K562 (cell line): Measurements from ENCODE around the gene IRF2. TPM values are rescaled to one million over a fixed set of nuclear protein-coding genes. Genes with fewer than 3 reads are reported as not detected.

Source experiments
- ATAC-seq: fragments of 200-7000 bp; cut with Tn5 transposase; 3 replicates; pipeline ENCODE4 v1.9.1; 2020; ENCODE audit warnings: moderate library complexity
- BruUV-seq: library from RNA; stranded (reverse); fragments of 400-500 nt; replicated peaks from 2 replicates; lab custom pipeline; 2021; lab: Mats Ljungman, UMichigan
- CTCF ChIA-PET: fragments of 300-600 bp; formaldehyde crosslinking; extraction: SDS; loops from one replicate; lab custom pipeline; 2021; ENCODE audit warnings: low intra/inter-chr PET ratio; lab: Yijun Ruan, JAX
- POLR2A ChIA-PET: fragments of 300-600, 350-650 bp; sonication (Branson Sonifier 250); formaldehyde crosslinking; extraction: SDS; loops from one replicate; lab custom pipeline; 2021; ENCODE audit warnings: antibody characterized with exemption, inconsistent platforms; lab: Yijun Ruan, JAX
- DNase-seq, 4 experiments: peaks; one replicate each; pipeline versions ENCODE4 v3.0.0 to v3.0.0-alpha.2; 2011 to 2018; ENCODE audit warnings: low spot score in 3 of 4, mixed read lengths in 3 of 4; ENCODE audit errors: extremely low read depth in 1 of 4
- FAIRE-seq: peaks from 2 replicates; lab custom pipeline; 2011; peaks lifted over from hg19 to GRCh38; lab: Jason Lieb, UNC
- H2AFZ ChIP-seq: 2 replicates; pipeline ENCODE4 v1.6.0; 2011; ENCODE audit warnings: low read depth, low read length, control low read depth, inconsistent platforms
- H3K27ac ChIP-seq: fragments of 200-600 bp; 3 replicates; pipeline ENCODE4 v1.8.0; 2011; ENCODE audit warnings: low read depth, mild to moderate bottlenecking, control low read depth, inconsistent platforms, low read length, moderate library complexity, mixed read lengths; ENCODE audit errors: extremely low read depth
- H3K27me3 ChIP-seq, 2 experiments: fragments of 300-600 bp in 1 of 2; 2 replicates in 1 of 2; 3 replicates in 1 of 2; pipeline versions ENCODE4 v1.6.0 to v1.8.0; 2011; ENCODE audit warnings: inconsistent platforms in 2 of 2, low read length in 2 of 2, mild to moderate bottlenecking in 1 of 2, mixed read lengths in 1 of 2, moderate library complexity in 1 of 2; ENCODE audit not compliant: control insufficient read depth in 2 of 2, insufficient read depth in 2 of 2
- H3K36me3 ChIP-seq: fragments of 300-600 bp; 3 replicates; pipeline ENCODE4 v1.8.0; 2011; ENCODE audit warnings: mild to moderate bottlenecking, low read length, inconsistent platforms; ENCODE audit not compliant: control insufficient read depth, insufficient read depth
- H3K4me1 ChIP-seq, 2 experiments: fragments of 200-600 bp in 1 of 2; replicated peaks in 1 of 2; 2 replicates in 1 of 2; 3 replicates in 1 of 2; pipeline versions ENCODE4 v1.5.1 to v1.8.0; 2011; ENCODE audit warnings: inconsistent platforms in 2 of 2, low read length in 2 of 2, mild to moderate bottlenecking in 1 of 2, mixed read lengths in 1 of 2, moderate library complexity in 1 of 2; ENCODE audit not compliant: control insufficient read depth in 2 of 2, insufficient read depth in 2 of 2
- H3K4me2 ChIP-seq: 2 replicates; pipeline ENCODE4 v1.6.1; 2011; ENCODE audit warnings: low read length, control low read depth, inconsistent platforms, mixed read lengths; ENCODE audit not compliant: insufficient read depth
- H3K4me3 ChIP-seq: fragments of 200-600 bp; sonication (generic), shearing (Covaris generic); 2 replicates; pipeline ENCODE4 v1.5.1; 2016; ENCODE audit warnings: control low read depth, inconsistent platforms
- H3K79me2 ChIP-seq: fragments of 200-600 bp; 3 replicates; pipeline ENCODE4 v1.8.0; 2011; ENCODE audit warnings: low read length, inconsistent platforms; ENCODE audit not compliant: control insufficient read depth, insufficient read depth
- H3K9ac ChIP-seq, 2 experiments: 2 replicates each; pipeline versions ENCODE4 v1.6.0 to v1.6.1; 2011; ENCODE audit warnings: low read depth in 2 of 2, low read length in 2 of 2, control low read depth in 1 of 2, inconsistent platforms in 1 of 2, mild to moderate bottlenecking in 1 of 2, mixed read lengths in 1 of 2; ENCODE audit not compliant: insufficient read depth in 1 of 2
- H3K9me1 ChIP-seq: one replicate; pipeline ENCODE4 v1.6.0; 2011; ENCODE audit warnings: inconsistent platforms, mild to moderate bottlenecking, low read length, moderate library complexity; ENCODE audit not compliant: control insufficient read depth, insufficient read depth
- H3K9me3 ChIP-seq: replicated peaks from 2 replicates; pipeline ENCODE4 v1.5.1; 2011; ENCODE audit warnings: low read depth, low read length, inconsistent platforms; ENCODE audit not compliant: control insufficient read depth, insufficient read depth
- H4K20me1 ChIP-seq: replicated peaks from 2 replicates; pipeline ENCODE4 v1.6.1; 2011; ENCODE audit warnings: low read length, inconsistent platforms, mixed read lengths; ENCODE audit not compliant: control insufficient read depth, insufficient read depth
- BCL6 ChIP-seq: fragments of 250-450 bp; sonication (Bioruptor Pico); IDR thresholded peaks from 2 replicates; pipeline ENCODE4 v1.4.0; 2020
- EHMT2 ChIP-seq: fragments of 450-650 bp; IDR thresholded peaks from 2 replicates; pipeline ENCODE4 v1.6.1; 2018; ENCODE audit warnings: antibody characterized with exemption
- ESRRB ChIP-seq: fragments of 250-450 bp; sonication (Bioruptor Pico); IDR thresholded peaks from 2 replicates; pipeline ENCODE4 v1.5.0; 2020; ENCODE audit warnings: mild to moderate bottlenecking, moderate library complexity, borderline replicate concordance
- HDAC2 ChIP-seq: fragments of 450-650 bp; IDR thresholded peaks from 2 replicates; pipeline ENCODE4 v1.6.1; 2016; ENCODE audit warnings: mild to moderate bottlenecking
- ZNF239 ChIP-seq: fragments of 250-450 bp; sonication (Bioruptor Pico); IDR thresholded peaks from 2 replicates; pipeline ENCODE4 v1.4.0; 2020; ENCODE audit warnings: mild to moderate bottlenecking
- ZNF280A ChIP-seq: fragments of 450-650 bp; IDR thresholded peaks from 2 replicates; pipeline ENCODE4 v1.6.1; 2018; ENCODE audit warnings: mild to moderate bottlenecking, low read depth; ENCODE audit not compliant: partially characterized antibody
- WGBS: fragments of 100-300 bp; shearing (Covaris generic); methylation state at CpG from one replicate; pipeline ENCODE4 v1.1.6; 2016; ENCODE audit warnings: low coverage, mixed read lengths; ENCODE audit not compliant: insufficient coverage; ENCODE audit errors: missing lambda C conversion rate; 5-methylcytosine and 5-hydroxymethylcytosine counted together
- in situ Hi-C: fragments of 300-500 bp; cut with MboI; formaldehyde crosslinking; loops from 4 replicates; pipeline ENCODE4 v1.15.0; 2018; ENCODE audit warnings: inconsistent platforms, mixed read lengths
- intact Hi-C: fragments of 100-400 bp; cut with micrococcal nuclease; formaldehyde crosslinking; loops from 2 replicates; pipeline ENCODE4 v1.14.2; 2022
- polyA plus RNA-seq, 8 experiments: library from polyadenylated mRNA; depleted of rRNA in 4 of 8; stranded (reverse) in 5 of 8; unstranded in 3 of 8; fragments of >200 nt; fragmentation: Nextera tagmentation in 2 of 8; fragmentation: Illumina TruSeq in 1 of 8; extraction: Ambion mirVana in 2 of 8; extraction: Trizol in 1 of 8; gene quantifications; 2 replicates each; pipeline versions ENCODE4 v1.2.1 to v1.2.3, GENCODE V29; 2011 to 2014; ENCODE audit warnings: inconsistent platforms in 1 of 8, missing spikeins in 1 of 8
- total RNA-seq, 7 experiments: library from RNA; depleted of rRNA in 6 of 7; stranded (reverse); fragments of >200 nt in 6 of 7; fragmentation: Illumina TruSeq in 2 of 7; extraction: Trizol in 2 of 7; gene quantifications; 2 replicates each; pipeline versions ENCODE4 v1.2.1 to v1.2.3, GENCODE V29; 2011 to 2021; ENCODE audit warnings: low replicate concordance in 1 of 7
- TF ChIP-seq, protein P1 (sequence below), 3 experiments: IDR thresholded peaks in 2 of 3; conservative IDR thresholded peaks in 1 of 3; 2 replicates each; pipeline ENCODE4 v1.5.1; 2011 to 2012; ENCODE audit warnings: low read length in 3 of 3, mild to moderate bottlenecking in 3 of 3, control low read depth in 2 of 3, improper control_type of control experiment in 1 of 3, inconsistent platforms in 1 of 3, low read depth in 1 of 3, mixed read lengths in 1 of 3, moderate library complexity in 1 of 3; ENCODE audit not compliant: insufficient read depth in 2 of 3

The IRF2 gene
- total and polyA plus RNA-seq, 9 of the 15 experiments (the other 6 are each of a cell fraction or from before 2014, with no cell fraction given), result 7.1 to 17.1 (median 11.3) TPM

DNA sequence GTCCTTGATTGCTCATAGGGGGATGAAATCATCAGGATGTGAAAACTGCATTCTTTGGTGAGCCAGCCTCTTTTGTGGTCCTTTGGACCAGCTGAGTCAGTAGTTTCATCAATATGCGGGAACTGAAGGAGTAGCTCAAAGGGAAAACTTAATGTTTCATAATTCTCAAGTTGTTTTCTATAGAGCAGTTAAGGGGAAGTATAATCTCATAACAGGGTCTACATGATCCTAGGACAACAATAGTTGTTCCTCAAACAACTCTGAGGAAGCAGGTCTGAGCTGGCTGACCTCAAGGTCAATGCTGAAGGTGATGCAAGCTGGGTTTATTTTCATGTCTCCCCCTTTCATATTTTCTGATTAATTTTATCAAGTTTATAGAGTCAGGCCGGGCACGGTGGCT lies 36.1 kb upstream of the IRF2 start:
- Histone ChIP-seq H3K79me2 (no peaks in the 10 kb centered on the region), H2AFZ (no peak overlapping the region), H3K4me3 (no peak overlapping the region), H3K36me3 (no peaks in the 10 kb centered on the region), H3K27ac (no peak overlapping the region), H3K4me2 (no peak overlapping the region), H3K27me3 (no peaks in the 10 kb centered on the region), H3K9ac (no peak overlapping the region), H3K4me1 (peaks cover 0 to 11% of the 10 kb centered on the region in 2 experiments; a peak in 3 of 5 replicates), H3K9me1 (no peaks in the 10 kb centered on the region)
- DNase-seq, result no peak
- in situ Hi-C loops (no loop called here), intact Hi-C loops (no loop called here)
- TF ChIP-seq ZNF239 (CRISPR knock-in tag) (no peak), EHMT2 (no peak), BCL6 (CRISPR knock-in tag) (no peak), ESRRB (CRISPR knock-in tag) (no peak), HDAC2 (no peak)
- TF ChIP-seq, all 486 proteins: peak for 0
- ATAC-seq, result no peak
- ChIA-PET CTCF (no interaction called here), POLR2A (interaction anchor here (0.7 to 1.0 kb wide), 2 partner anchors 13 to 137 kb away, joined by 3 to 4 read pairs; no protein-coding TSS in a partner anchor)
- Histone ChIP-seq H4K20me1 (no peaks in the 10 kb centered on the region), H3K9me3 (no peaks in the 10 kb centered on the region)
- no peak for FAIRE-seq
- no TSS peak for BruUV-seq
- WGBS, result 48% methylated on average over 3 of the region's 3 CpGs

GRCh38 chr4:184506527-184507121 lies 32.3 kb upstream of the IRF2 start:
- ChIA-PET CTCF (no interaction called here), POLR2A (interaction anchor here (1.1 kb wide), 1 partner anchor 8 kb away, joined by 3 read pairs; no protein-coding TSS in a partner anchor)
- H3K9me1 ChIP-seq, result no peaks in the 10 kb centered on the region
- FAIRE-seq, result no peak
- H3K27me3 ChIP-seq, result no peaks in the 10 kb centered on the region
- no peaks in the 10 kb centered on the region for H3K36me3 ChIP-seq
- no peak for DNase-seq
- in situ Hi-C loops, result no loop called here
- H3K9me3 ChIP-seq, result no peaks in the 10 kb centered on the region
- BruUV-seq, result no TSS peak
- H2AFZ ChIP-seq, result no peak overlapping the region
- no peak overlapping the region for H3K4me2 ChIP-seq
- ATAC-seq, result peak; percentile 65
- TF ChIP-seq, protein P1, sequence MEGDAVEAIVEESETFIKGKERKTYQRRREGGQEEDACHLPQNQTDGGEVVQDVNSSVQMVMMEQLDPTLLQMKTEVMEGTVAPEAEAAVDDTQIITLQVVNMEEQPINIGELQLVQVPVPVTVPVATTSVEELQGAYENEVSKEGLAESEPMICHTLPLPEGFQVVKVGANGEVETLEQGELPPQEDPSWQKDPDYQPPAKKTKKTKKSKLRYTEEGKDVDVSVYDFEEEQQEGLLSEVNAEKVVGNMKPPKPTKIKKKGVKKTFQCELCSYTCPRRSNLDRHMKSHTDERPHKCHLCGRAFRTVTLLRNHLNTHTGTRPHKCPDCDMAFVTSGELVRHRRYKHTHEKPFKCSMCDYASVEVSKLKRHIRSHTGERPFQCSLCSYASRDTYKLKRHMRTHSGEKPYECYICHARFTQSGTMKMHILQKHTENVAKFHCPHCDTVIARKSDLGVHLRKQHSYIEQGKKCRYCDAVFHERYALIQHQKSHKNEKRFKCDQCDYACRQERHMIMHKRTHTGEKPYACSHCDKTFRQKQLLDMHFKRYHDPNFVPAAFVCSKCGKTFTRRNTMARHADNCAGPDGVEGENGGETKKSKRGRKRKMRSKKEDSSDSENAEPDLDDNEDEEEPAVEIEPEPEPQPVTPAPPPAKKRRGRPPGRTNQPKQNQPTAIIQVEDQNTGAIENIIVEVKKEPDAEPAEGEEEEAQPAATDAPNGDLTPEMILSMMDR (IDR thresholded peaks at IDR 0.05 in 2 of 3, conservative IDR thresholded peaks at IDR 0.05 in 1 of 3; ENCODE audit: insufficient read depth in 2 of 3, low read depth in 1 of 3, low read length in 3 of 3), result peak in 2 of 3 experiments; percentile 15 to 34; a peak in 1 of 6 replicates
- no peak for TF ChIP-seq ZNF280A
- TF ChIP-seq, all 486 proteins: peak for 1
- H4K20me1 ChIP-seq, result no peaks in the 10 kb centered on the region
- H3K9ac ChIP-seq, result no peak overlapping the region
- intact Hi-C loops, result no loop called here
- peaks cover 0 to 5% of the 10 kb centered on the region in 2 experiments; a peak in 1 of 5 replicates for H3K4me1 ChIP-seq
- H3K27ac ChIP-seq, result no peak overlapping the region
- 51% methylated on average over 7 of the region's 7 CpGs for WGBS
- no peak overlapping the region for H3K4me3 ChIP-seq
- no peaks in the 10 kb centered on the region for H3K79me2 ChIP-seq
